Lower leg skin (tissue), 4 donors: ENCODE results near the gene RIPK1. TPM values are rescaled to one million over a fixed set of nuclear protein-coding genes. Genes with fewer than 3 reads are reported as not detected.

ENCODE experiments used
- DNase-seq, 2 donors: peaks; one replicate each; pipeline ENCODE4 v3.0.0-alpha.2; 2019; ENCODE audit warnings: low spot score in 2 of 2
- H3K4me3 ChIP-seq: fragments of 200-600 bp; sonication (generic); 2 replicates; pipeline ENCODE4 v1.5.1; 2017; ENCODE audit warnings: mild to moderate bottlenecking, low read depth; ENCODE audit not compliant: poor library complexity, severe bottlenecking
- POLR2A ChIP-seq, 2 donors: fragments of 450-650 bp; IDR thresholded peaks; one replicate each; pipeline ENCODE4 v1.6.1; 2016 to 2017; ENCODE audit warnings: antibody characterized with exemption in 2 of 2, mild to moderate bottlenecking in 1 of 2, moderate library complexity in 1 of 2
- WGBS, 2 donors: methylation state at CpG; one replicate each; pipeline ENCODE4 v1.1.5; 2018; 5-methylcytosine and 5-hydroxymethylcytosine counted together
- intact Hi-C: fragments of 100-400 bp; cut with DNase I; formaldehyde crosslinking; loops from one replicate; pipeline ENCODE4 v1.15.0; 2023; ENCODE audit warnings: low total_unique reads
- total RNA-seq, 4 donors: library from RNA; depleted of rRNA; stranded (reverse); fragments of >200 nt; gene quantifications; one replicate each; pipeline ENCODE4 v1.1.0, GENCODE V29; 2016
- TF ChIP-seq, protein P1 (sequence below), 3 donors: fragments of 450-650 bp; IDR thresholded peaks; one replicate each; pipeline ENCODE4 v1.5.1; 2016; ENCODE audit warnings: antibody characterized with exemption in 3 of 3, mild to moderate bottlenecking in 3 of 3, moderate library complexity in 2 of 3

The RIPK1 gene
- total RNA-seq, 4 donors from 2014 or later, result 28.2 to 37.2 (median 29.5) TPM

- no peak overlapping the region for H3K4me3 ChIP-seq
- no peak for TF ChIP-seq POLR2A (IDR thresholded peaks at IDR 0.05)
- TF ChIP-seq, protein P1, sequence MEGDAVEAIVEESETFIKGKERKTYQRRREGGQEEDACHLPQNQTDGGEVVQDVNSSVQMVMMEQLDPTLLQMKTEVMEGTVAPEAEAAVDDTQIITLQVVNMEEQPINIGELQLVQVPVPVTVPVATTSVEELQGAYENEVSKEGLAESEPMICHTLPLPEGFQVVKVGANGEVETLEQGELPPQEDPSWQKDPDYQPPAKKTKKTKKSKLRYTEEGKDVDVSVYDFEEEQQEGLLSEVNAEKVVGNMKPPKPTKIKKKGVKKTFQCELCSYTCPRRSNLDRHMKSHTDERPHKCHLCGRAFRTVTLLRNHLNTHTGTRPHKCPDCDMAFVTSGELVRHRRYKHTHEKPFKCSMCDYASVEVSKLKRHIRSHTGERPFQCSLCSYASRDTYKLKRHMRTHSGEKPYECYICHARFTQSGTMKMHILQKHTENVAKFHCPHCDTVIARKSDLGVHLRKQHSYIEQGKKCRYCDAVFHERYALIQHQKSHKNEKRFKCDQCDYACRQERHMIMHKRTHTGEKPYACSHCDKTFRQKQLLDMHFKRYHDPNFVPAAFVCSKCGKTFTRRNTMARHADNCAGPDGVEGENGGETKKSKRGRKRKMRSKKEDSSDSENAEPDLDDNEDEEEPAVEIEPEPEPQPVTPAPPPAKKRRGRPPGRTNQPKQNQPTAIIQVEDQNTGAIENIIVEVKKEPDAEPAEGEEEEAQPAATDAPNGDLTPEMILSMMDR (IDR thresholded peaks at IDR 0.05), result no peak
- WGBS, 2 donors, result 90 to 94% methylated on average over 5 of the region's 5 CpGs
- intact Hi-C loops, result no loop called here
- no peak for DNase-seq
Observed at GRCh38 chr6:3033652-3034051, 34.6 kb upstream of the RIPK1 start.

DNA sequence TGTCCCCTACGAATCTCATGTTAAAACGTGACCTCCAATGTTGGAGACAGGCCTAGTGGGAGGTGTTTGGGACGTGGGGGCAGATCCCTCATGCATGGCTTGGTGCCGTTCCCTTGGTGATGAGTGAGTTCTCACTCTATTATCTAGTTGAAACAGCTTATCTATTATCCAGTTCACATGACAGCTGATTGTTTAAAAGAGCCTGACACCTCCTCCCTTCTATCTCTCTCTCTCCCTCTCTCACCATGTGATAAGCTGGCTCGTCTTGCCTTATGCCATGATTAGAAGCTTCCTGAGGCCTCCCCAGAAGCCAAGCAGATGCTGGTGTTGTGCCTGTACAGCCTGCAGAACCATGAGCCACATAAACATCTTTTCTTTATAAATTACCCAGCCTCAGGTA, 32.9 kb upstream of the RIPK1 start:
- DNase-seq, result no peak
- intact Hi-C loops, result no loop called here
- no peak overlapping the region for H3K4me3 ChIP-seq
- 68 to 76% methylated on average over 5 of the region's 5 CpGs for WGBS, 2 donors
- TF ChIP-seq, protein P1 (IDR thresholded peaks at IDR 0.05), result no peak
- TF ChIP-seq POLR2A (IDR thresholded peaks at IDR 0.05), result no peak

- WGBS, 2 donors, result 72 to 74% methylated on average over 19 of the region's 19 CpGs
- no peak overlapping the region for H3K4me3 ChIP-seq
- TF ChIP-seq POLR2A (IDR thresholded peaks at IDR 0.05), result no peak
- TF ChIP-seq, protein P1 (IDR thresholded peaks at IDR 0.05), result no peak
- intact Hi-C loops, result no loop called here
- DNase-seq, result no peak
Observed at GRCh38 chr6:3036861-3037637, 31.2 kb upstream of the RIPK1 start.

- no peak for DNase-seq
- no peak for TF ChIP-seq POLR2A (IDR thresholded peaks at IDR 0.05)
- TF ChIP-seq, protein P1 (IDR thresholded peaks at IDR 0.05), result no peak
- no peak overlapping the region for H3K4me3 ChIP-seq
- intact Hi-C loops, result no loop called here
- WGBS, 2 donors, result 43 to 44% methylated on average over 7 of the region's 7 CpGs
Observed at GRCh38 chr6:3037638-3038365, 30.5 kb upstream of the RIPK1 start.

- intact Hi-C loops, result no loop called here
- 41 to 44% methylated on average over 3 of the region's 3 CpGs for WGBS, 2 donors
- DNase-seq, result no peak
- no peak for TF ChIP-seq POLR2A (IDR thresholded peaks at IDR 0.05)
- TF ChIP-seq, protein P1 (IDR thresholded peaks at IDR 0.05), result no peak
- H3K4me3 ChIP-seq, result no peak overlapping the region
Observed at GRCh38 chr6:3039384-3039783, 28.9 kb upstream of the RIPK1 start.
